Mesenchymal stem cell (in vitro differentiated cells and primary cell): ENCODE measurements around the gene MAPK1.

Source experiments
- DNase-seq: peaks from one replicate; pipeline ENCODE4 v3.0.0-alpha.2; 2013
- H2AFZ ChIP-seq: one replicate; pipeline ENCODE4 v1.6.1; 2013; ENCODE audit warnings: low read depth, mild to moderate bottlenecking, control low read depth, inconsistent platforms, low read length, moderate library complexity
- H2AK5ac ChIP-seq: 2 replicates; pipeline ENCODE4 v1.6.1; 2013; ENCODE audit warnings: low read length, moderate library complexity, mild to moderate bottlenecking, inconsistent platforms; ENCODE audit not compliant: severe bottlenecking
- H2BK120ac ChIP-seq: one replicate; pipeline ENCODE4 v1.6.1; 2013; ENCODE audit warnings: low read depth, mild to moderate bottlenecking, inconsistent platforms, low read length, moderate library complexity
- H2BK12ac ChIP-seq, 2 experiments: one replicate each; pipeline ENCODE4 v1.6.1; 2013; ENCODE audit warnings: inconsistent platforms in 2 of 2, low read length in 2 of 2, mild to moderate bottlenecking in 2 of 2, moderate library complexity in 2 of 2, control low read depth in 1 of 2
- H2BK15ac ChIP-seq: one replicate; pipeline ENCODE4 v1.6.1; 2013; ENCODE audit warnings: mild to moderate bottlenecking, low read depth, inconsistent platforms; ENCODE audit not compliant: poor library complexity, severe bottlenecking
- H2BK5ac ChIP-seq: 2 replicates; pipeline ENCODE4 v1.6.1; 2013; ENCODE audit warnings: low read depth, mild to moderate bottlenecking, low read length, control low read depth, inconsistent platforms; ENCODE audit not compliant: poor library complexity, severe bottlenecking
- H3K14ac ChIP-seq, 2 experiments: one replicate each; pipeline ENCODE4 v1.6.1; 2013; ENCODE audit warnings: inconsistent platforms in 2 of 2, low read length in 2 of 2, control low read depth in 1 of 2, mild to moderate bottlenecking in 1 of 2, moderate library complexity in 1 of 2
- H3K18ac ChIP-seq, 2 experiments: one replicate each; pipeline ENCODE4 v1.6.1; 2013; ENCODE audit warnings: inconsistent platforms in 2 of 2, low read length in 2 of 2, control low read depth in 1 of 2, low read depth in 1 of 2, mild to moderate bottlenecking in 1 of 2
- H3K23ac ChIP-seq, 2 experiments: one replicate each; pipeline ENCODE4 v1.6.1; 2013; ENCODE audit warnings: inconsistent platforms in 2 of 2, low read length in 2 of 2, mild to moderate bottlenecking in 2 of 2, moderate library complexity in 2 of 2, control low read depth in 1 of 2
- H3K27ac ChIP-seq: 2 replicates; pipeline ENCODE4 v1.5.1; 2013; ENCODE audit warnings: mild to moderate bottlenecking, moderate library complexity, low read length, control low read depth, inconsistent platforms; ENCODE audit not compliant: poor library complexity, severe bottlenecking
- H3K27me3 ChIP-seq, 2 experiments: 2 replicates each; pipeline versions ENCODE4 v1.6.1 to v1.7.0; 2013; ENCODE audit warnings: low read length in 2 of 2, mild to moderate bottlenecking in 2 of 2, moderate library complexity in 2 of 2, control low read depth in 1 of 2, inconsistent platforms in 1 of 2; ENCODE audit not compliant: control insufficient read depth in 1 of 2, insufficient read depth in 1 of 2
- H3K36me3 ChIP-seq, 2 experiments: 2 replicates each; pipeline versions ENCODE4 v1.6.1 to v1.7.0; 2013; ENCODE audit warnings: low read length in 2 of 2, control low read depth in 1 of 2, inconsistent platforms in 1 of 2, low read depth in 1 of 2, mild to moderate bottlenecking in 1 of 2; ENCODE audit not compliant: insufficient read depth in 2 of 2, control insufficient read depth in 1 of 2
- H3K4ac ChIP-seq, 2 experiments: one replicate each; pipeline ENCODE4 v1.6.1; 2013; ENCODE audit warnings: inconsistent platforms in 2 of 2, low read length in 2 of 2, mild to moderate bottlenecking in 2 of 2, moderate library complexity in 2 of 2, control low read depth in 1 of 2, low read depth in 1 of 2
- H3K4me1 ChIP-seq: 2 replicates; pipeline ENCODE4 v1.6.1; 2013; ENCODE audit warnings: low read depth, low read length, control low read depth; ENCODE audit not compliant: control insufficient read depth, insufficient read depth
- H3K4me2 ChIP-seq: 2 replicates; pipeline ENCODE4 v1.6.1; 2013; ENCODE audit warnings: low read length, mild to moderate bottlenecking, inconsistent platforms; ENCODE audit not compliant: poor library complexity, severe bottlenecking
- H3K4me3 ChIP-seq, 2 experiments: 2 replicates each; pipeline versions ENCODE4 v1.5.1 to v1.7.0; 2013; ENCODE audit warnings: low read length in 2 of 2, mild to moderate bottlenecking in 2 of 2, control low read depth in 1 of 2, low read depth in 1 of 2; ENCODE audit not compliant: insufficient read depth in 1 of 2
- H3K79me1 ChIP-seq: replicated peaks from 2 replicates; pipeline ENCODE4 v1.6.1; 2013; ENCODE audit warnings: mild to moderate bottlenecking, control low read depth, low read length, inconsistent platforms; ENCODE audit not compliant: poor library complexity, severe bottlenecking
- H3K9ac ChIP-seq: 2 replicates; pipeline ENCODE4 v1.7.0; 2013; ENCODE audit warnings: mild to moderate bottlenecking, low read length, moderate library complexity
- H3K9me3 ChIP-seq: 2 replicates; pipeline ENCODE4 v1.7.0; 2013; ENCODE audit warnings: mild to moderate bottlenecking, low read length; ENCODE audit not compliant: control insufficient read depth
- H4K8ac ChIP-seq: one replicate; pipeline ENCODE4 v1.6.1; 2013; ENCODE audit warnings: inconsistent platforms, mild to moderate bottlenecking, low read length, moderate library complexity
- H4K91ac ChIP-seq: one replicate; pipeline ENCODE4 v1.6.1; 2013; ENCODE audit warnings: mild to moderate bottlenecking, low read length, inconsistent platforms
- WGBS: methylation state at CpG from one replicate; pipeline ENCODE4 v1.1.7; 2013; ENCODE audit warnings: mixed read lengths; 5-methylcytosine and 5-hydroxymethylcytosine counted together

MAPK1 gene

GRCh38 chr22:21835378-21835777, 32.1 kb downstream of the MAPK1 start:
- WGBS = 63% methylated on average over 1 of the region's 2 CpGs
- Histone ChIP-seq H4K8ac (no peak overlapping the region), H3K9me3 (no peaks in the 10 kb centered on the region), H3K79me1 (peaks cover 7% of the 10 kb centered on the region), H3K27ac (no peak overlapping the region), H2BK120ac (no peak overlapping the region), H3K4me1 (peaks cover 20% of the 10 kb centered on the region), H3K18ac (no peak overlapping the region), H3K14ac (no peak overlapping the region), H3K9ac (peak overlapping the region; percentile 22), H2AFZ (no peak overlapping the region), H2AK5ac (no peak overlapping the region), H3K4ac (no peak overlapping the region), H2BK5ac (no peak overlapping the region), H3K36me3 (peaks cover 0 to 3% of the 10 kb centered on the region in 2 experiments), H3K4me3 (no peak overlapping the region), H4K91ac (no peak overlapping the region), H2BK15ac (no peak overlapping the region), H3K4me2 (no peak overlapping the region), H3K27me3 (no peaks in the 10 kb centered on the region), H3K23ac (no peak overlapping the region), H2BK12ac (no peak overlapping the region)
- no peak for DNase-seq

GRCh38 chr22:21834869-21835268, 32.6 kb downstream of the MAPK1 start:
- Histone ChIP-seq H3K27me3 (no peaks in the 10 kb centered on the region), H3K79me1 (peaks cover 7% of the 10 kb centered on the region), H3K9ac (peak overlapping the region; percentile 2), H3K4me3 (no peak overlapping the region), H3K4me1 (peaks cover 20% of the 10 kb centered on the region), H2AK5ac (no peak overlapping the region), H3K4me2 (no peak overlapping the region), H4K91ac (no peak overlapping the region), H2BK5ac (no peak overlapping the region), H3K18ac (no peak overlapping the region), H2BK120ac (no peak overlapping the region), H3K14ac (no peak overlapping the region), H3K9me3 (no peaks in the 10 kb centered on the region), H2BK15ac (no peak overlapping the region), H3K36me3 (peaks cover 0 to 3% of the 10 kb centered on the region in 2 experiments), H2BK12ac (no peak overlapping the region), H3K27ac (no peak overlapping the region), H3K23ac (no peak overlapping the region), H3K4ac (no peak overlapping the region), H4K8ac (no peak overlapping the region), H2AFZ (no peak overlapping the region)
- WGBS = 94% methylated on average over 4 of the region's 4 CpGs
- no peak for DNase-seq

- H3K4me3 ChIP-seq = no peak overlapping the region
- 61% methylated on average over 3 of the region's 8 CpGs for WGBS
- H4K8ac ChIP-seq = no peak overlapping the region
- no peak overlapping the region for H3K4me2 ChIP-seq
- H3K79me1 ChIP-seq = peaks cover 10% of the 10 kb centered on the region
- H3K18ac ChIP-seq = no peak overlapping the region
- H2BK120ac ChIP-seq = no peak overlapping the region
- H3K9me3 ChIP-seq = no peaks in the 10 kb centered on the region
- no peak overlapping the region for H2AK5ac ChIP-seq
- H2BK15ac ChIP-seq = no peak overlapping the region
- no peak overlapping the region for H3K4ac ChIP-seq
- peak overlapping the region; percentile 21 for H4K91ac ChIP-seq
- H3K27me3 ChIP-seq = no peaks in the 10 kb centered on the region
- H2BK12ac ChIP-seq = no peak overlapping the region
- no peak overlapping the region for H3K27ac ChIP-seq
- DNase-seq = no peak
- peaks cover 18% of the 10 kb centered on the region for H3K4me1 ChIP-seq
- H3K14ac ChIP-seq = no peak overlapping the region
- no peak overlapping the region for H2AFZ ChIP-seq
- no peak overlapping the region for H3K9ac ChIP-seq
- H2BK5ac ChIP-seq = no peak overlapping the region
- no peak overlapping the region for H3K23ac ChIP-seq
- H3K36me3 ChIP-seq = peaks cover 0 to 3% of the 10 kb centered on the region in 2 experiments
Measured at GRCh38 chr22:21832291-21833290, 34.9 kb downstream of the MAPK1 start.

DNA sequence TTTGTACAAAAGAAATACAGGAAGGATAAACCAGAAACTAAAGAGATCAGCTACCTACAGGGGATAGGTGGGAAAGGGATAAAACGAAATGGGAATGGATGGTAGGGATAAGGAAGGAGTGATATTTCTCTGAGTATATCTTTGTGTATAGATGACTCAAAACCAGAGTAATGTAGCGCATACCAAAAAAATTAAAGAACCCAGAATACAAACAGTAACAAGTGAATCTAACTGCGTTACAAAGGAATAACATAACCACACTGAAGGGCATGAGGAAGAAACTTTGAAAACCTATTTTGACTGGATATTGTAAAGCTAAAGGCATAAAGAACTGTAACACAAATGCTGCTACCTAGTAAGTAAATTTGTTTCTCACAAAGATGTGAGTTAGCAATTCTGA, 37.9 kb downstream of the MAPK1 start:
- peaks cover 9% of the 10 kb centered on the region for H3K79me1 ChIP-seq
- 100% methylated on average over 1 of the region's 3 CpGs for WGBS

More for the DNA sequence above, 37.9 kb downstream of the MAPK1 start:
- Histone ChIP-seq H4K91ac (no peak overlapping the region), H3K4me3 (no peak overlapping the region), H2BK12ac (no peak overlapping the region), H3K27ac (no peak overlapping the region), H2BK120ac (no peak overlapping the region), H3K27me3 (no peaks in the 10 kb centered on the region), H3K23ac (no peak overlapping the region), H3K4me1 (peaks cover 8% of the 10 kb centered on the region), H3K14ac (no peak overlapping the region), H2BK15ac (no peak overlapping the region), H2AK5ac (no peak overlapping the region), H3K9ac (no peak overlapping the region), H3K4ac (no peak overlapping the region), H2AFZ (no peak overlapping the region), H3K4me2 (no peak overlapping the region), H3K36me3 (peaks cover 0 to 3% of the 10 kb centered on the region in 2 experiments), H2BK5ac (no peak overlapping the region), H3K9me3 (no peaks in the 10 kb centered on the region), H3K18ac (no peak overlapping the region), H4K8ac (no peak overlapping the region)
- DNase-seq = no peak
